ENCODE results near the gene NEMP2.

Gene NEMP2

GRCh38 chr2:190554357-190555006 is 20.0 kb upstream of the NEMP2 start:
- no peak for DNase-seq (ENCODE audit: low read depth)

DNA sequence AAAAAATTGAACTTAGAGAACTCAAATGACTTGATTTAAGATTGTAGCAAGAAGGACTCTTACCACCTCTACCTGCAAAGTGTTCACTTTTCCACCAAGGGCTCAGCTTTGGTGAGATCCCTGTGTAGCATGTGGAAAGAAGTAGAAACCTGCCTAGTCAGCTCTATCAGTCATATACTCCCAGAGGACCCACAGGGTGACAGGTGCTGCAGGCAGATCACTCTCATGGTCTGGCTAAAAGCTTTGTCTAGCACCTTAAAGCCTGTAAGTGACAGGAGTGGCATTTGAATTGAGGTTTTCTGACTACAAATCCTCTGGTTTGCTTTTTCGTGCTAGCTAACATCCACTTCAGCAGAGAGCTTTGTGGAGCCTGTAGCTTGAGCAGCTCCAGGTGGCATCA is 18.7 kb upstream of the NEMP2 start:
- no peak for DNase-seq (ENCODE audit: low read depth)

DNA sequence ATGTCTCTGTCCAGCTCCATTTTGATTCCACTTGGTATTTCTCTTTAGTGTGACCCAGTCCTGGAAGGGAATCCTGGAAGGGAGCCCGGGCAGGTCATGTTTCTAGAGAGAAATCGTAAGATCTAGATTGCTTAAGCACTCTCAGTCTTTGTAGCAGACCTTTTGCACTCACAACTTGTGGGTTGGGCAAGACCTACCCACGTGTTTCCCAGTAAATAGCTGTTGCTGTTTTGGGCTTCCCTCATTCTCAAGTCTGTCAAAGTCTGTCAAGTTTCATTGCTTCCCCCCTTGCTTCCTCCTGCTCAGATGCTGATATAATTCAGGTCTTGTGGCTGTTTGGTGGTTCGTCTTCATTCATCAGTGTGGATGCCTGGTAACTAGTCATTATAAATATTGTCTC is 17.4 kb upstream of the NEMP2 start:
- no peak for DNase-seq (ENCODE audit: low read depth)

DNA sequence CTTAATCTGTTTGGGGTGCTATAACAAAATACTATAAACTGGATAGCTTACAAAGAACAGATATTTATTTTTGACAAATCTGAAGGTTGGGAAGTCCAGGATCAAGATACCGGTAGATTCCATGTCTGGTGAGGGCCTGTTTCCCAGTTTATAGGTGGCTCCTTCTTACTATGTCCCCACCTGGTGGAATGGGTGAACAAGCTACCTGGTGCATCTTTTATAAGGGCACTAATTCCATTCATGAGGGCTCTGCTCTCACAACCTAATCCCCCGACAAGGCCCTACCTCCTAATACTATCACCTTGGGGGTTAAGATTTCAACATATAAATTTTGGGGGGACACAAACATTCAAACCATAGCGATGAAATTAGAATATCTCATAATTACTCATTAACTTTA is 15.6 kb upstream of the NEMP2 start:
- no peak for DNase-seq (ENCODE audit: low read depth)

DNA sequence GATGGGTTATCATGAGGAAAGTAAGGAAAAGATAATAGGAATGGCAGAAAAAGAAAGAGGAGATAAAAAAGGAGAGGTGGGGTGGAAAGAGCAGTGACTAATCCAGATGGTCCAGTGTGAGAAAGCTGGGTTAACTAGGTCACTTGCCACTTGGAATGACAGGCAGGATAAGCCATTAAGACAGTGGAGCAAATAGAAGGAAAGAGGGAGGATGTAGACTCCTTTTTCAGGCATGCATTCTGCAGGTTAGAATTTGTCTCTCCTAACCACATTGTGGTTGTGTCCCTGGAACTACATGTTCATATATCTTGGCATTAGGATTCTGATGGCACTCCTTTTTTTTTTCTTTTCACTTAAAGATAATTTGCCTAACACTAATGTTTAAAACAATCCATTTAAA is 13.4 kb upstream of the NEMP2 start:
- no peak for DNase-seq (ENCODE audit: low read depth)

GRCh38 chr2:190546734-190547133 is 12.2 kb upstream of the NEMP2 start:
- no peak for DNase-seq (ENCODE audit: low read depth)

GRCh38 chr2:190545555-190546385 is 11.2 kb upstream of the NEMP2 start:
- DNase-seq (ENCODE audit: low read depth) = no peak

GRCh38 chr2:190545093-190545492 is 10.6 kb upstream of the NEMP2 start:
- DNase-seq (ENCODE audit: low read depth) = no peak

GRCh38 chr2:190540048-190540447 is 5.5 kb upstream of the NEMP2 start:
- DNase-seq (ENCODE audit: low read depth) = no peak

DNA sequence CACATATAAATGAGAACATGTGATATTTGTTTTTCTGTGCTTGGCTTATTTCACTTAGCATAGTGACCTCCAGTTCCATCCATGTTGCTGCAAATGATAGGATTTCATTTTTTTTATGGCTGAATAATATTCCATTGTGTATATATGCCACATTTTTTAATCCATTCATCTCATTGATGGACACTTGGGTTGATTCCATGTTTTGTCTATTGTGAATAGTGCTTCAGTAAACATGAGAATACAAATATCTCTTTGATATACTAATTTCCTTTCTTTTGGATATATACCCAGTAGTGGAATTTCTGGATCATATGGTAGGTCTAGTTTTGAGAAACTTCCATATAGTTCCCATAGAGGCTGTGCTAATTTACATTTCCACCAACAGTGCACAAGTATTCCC is 3.7 kb upstream of the NEMP2 start:
- no peak for DNase-seq (ENCODE audit: low read depth)

DNA sequence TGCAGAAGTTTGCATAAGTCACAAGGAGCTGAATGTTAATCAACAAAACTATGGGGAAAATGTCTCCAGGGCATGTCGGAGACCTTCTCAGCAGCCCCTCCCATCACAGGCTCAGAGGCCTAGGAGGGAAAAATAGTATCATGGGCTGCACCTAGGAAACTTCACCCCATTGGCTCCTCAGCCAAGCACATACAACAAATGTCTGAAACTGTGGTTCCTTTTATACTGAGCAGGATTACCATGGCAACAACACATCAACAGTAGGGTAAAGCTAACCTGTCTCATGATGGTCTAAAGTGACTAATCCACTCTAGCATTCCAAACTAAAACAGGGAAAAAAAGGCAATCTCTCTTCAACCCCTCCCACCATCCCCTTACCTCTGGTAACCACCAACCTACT is 3.2 kb upstream of the NEMP2 start:
- no peak for DNase-seq (ENCODE audit: low read depth)

- DNase-seq (ENCODE audit: low read depth) = no peak
Measured at GRCh38 chr2:190535586-190535985, 1.1 kb upstream of the NEMP2 start.

DNA sequence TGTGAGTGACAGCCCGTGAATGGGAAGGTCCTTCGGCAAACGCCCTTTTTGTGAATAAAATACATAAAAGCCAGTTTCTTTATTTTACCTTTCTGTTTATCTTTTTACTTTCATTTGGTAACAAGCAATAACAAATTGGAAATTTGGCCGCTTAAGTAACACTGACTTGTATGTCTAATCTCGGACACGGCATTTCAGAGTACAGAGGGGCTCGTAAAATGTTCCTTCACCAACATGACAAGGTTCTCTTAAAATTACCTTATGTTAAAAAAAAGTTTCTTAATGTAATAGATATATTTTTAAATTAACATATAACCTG is 558 bp upstream of the NEMP2 start:
- DNase-seq (ENCODE audit: low read depth) = no peak

DNA sequence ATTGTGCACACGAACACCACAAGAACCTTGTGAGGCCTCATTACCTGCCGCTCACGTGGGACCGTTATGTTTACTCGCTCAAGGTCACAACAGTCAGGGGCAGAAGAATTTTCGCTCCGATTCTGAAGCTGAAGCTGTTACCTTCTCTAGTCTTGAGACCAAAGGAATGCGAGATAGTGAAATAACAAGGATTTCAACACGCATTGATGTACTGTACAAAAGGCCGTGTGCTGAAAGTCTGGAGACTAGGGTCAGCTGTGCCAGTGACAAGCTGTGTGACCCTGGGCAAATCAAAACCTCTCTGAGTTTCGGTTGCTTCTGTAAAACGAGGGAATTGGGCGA is 583 bp downstream of the NEMP2 start:
- peak; percentile 40 for DNase-seq (ENCODE audit: low read depth)

DNA sequence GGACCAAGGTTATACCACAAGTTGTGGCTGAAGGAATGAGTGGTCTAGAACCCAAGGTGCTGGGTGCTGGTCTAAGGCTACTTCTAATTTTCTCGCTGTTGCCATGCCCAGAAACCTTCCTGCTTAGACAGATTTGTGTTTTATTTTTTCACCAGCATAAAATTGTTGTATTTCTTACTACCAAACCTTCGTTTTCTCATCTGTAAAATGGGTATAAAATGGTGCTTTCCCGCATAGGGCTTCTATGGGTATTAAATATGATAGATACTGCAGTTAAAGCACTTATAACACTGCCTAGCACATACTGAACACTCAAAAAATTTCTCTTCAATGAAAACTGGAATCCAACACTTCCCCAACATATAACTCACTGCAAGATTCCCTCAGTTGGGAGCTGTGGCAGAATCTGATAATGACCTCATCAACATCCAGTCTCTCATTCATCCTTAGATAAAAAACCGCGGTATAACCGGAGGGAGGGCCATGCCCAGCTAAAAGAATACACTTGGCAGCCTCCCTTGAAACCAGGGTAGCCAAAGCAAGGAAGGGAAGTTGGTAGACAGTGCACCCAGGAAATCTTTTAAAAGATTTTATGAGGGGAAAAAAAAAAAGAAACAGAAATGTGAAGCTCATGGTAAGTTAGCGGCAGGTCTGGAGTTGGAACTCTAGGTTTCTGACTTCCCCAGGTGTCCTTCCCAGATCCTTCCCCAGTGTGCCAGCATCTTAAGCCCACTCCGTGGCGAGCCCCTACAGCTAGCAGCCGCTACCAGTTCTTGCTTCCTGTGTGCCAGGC is 1.2 kb downstream of the NEMP2 start:
- no peak for DNase-seq (ENCODE audit: low read depth)

DNA sequence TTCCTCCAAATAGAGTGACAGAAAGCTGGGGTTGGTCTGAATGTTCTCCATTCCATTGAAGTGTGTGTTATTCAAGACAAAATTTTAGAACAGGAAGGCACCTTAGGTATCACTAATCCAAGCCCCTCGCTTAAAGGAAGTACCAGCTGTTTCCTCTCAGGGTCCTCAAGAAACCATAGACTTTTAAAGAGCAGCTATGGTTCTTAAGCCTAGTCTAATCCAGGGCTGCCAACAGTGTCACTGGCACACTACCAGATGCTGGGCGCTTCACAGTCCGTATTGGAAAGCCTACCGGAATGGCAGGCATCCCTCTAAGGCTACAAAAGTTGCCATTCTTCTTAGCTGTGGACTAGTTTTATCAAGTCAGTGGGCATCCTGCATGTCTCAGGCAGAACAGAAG is 1.9 kb downstream of the NEMP2 start:
- no peak for DNase-seq (ENCODE audit: low read depth)

- DNase-seq (ENCODE audit: low read depth) = no peak
Measured at GRCh38 chr2:190530248-190530900, 4.1 kb downstream of the NEMP2 start.

DNA sequence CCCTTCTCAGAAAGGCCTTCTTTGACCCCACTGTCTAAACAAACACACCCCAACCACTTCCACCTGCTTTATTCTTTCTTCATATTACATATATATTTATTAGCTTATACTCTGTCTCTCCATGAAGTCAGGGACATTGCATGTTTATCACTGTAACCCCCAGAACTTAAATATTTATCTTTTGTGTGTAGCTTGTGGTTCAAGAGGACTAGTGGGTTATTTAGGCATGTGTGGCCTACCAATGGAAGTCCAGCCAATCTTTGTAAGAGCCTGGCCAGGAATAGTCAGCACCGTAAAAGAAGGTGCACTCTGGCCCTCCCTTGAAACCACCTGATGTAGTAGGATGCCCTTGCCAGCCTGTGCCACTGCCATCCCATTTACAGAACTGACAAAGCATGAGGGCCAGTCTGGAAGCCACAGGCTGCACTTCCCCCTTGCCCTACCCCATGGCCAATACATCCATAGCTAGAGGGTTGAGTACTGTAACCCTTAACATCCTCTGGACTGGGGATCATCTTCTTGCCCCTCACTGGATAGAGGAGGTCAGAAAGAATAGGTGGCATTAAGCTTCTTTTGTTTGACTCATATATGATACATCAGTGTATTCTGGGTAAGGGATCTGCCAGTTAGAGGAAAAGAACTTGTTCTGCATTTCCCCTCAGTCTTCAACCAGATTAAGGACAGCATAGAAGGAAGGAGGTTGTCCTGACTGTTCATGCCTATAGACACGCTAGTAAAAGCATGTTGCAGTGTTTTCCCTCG is 4.9 kb downstream of the NEMP2 start:
- no peak for DNase-seq (ENCODE audit: low read depth)

DNA sequence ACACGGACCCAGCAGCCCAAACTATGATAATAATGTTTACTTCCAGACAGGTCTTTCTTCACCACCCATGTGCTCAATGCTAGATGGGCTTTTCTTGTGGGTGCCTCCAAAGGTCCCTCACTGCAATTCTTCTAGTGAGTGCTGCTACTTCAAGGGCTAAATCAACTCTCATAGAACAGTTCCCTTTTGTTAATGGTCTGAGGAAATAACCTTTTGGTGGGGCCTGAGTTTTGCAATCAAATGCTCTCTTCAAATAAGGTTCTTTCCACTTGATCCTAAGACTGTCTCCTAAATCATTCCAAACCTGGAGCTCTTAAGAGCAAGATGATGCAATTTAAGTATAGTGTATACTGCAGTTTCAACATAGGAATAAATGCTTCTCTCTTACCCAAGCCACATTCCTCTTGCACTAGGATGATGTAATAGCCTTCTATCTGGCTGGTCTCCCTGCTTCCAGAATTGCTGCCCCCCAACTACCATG is 6.0 kb downstream of the NEMP2 start:
- DNase-seq (ENCODE audit: low read depth) = no peak

GRCh38 chr2:190527918-190528317 is 6.6 kb downstream of the NEMP2 start:
- DNase-seq (ENCODE audit: low read depth) = no peak

DNA sequence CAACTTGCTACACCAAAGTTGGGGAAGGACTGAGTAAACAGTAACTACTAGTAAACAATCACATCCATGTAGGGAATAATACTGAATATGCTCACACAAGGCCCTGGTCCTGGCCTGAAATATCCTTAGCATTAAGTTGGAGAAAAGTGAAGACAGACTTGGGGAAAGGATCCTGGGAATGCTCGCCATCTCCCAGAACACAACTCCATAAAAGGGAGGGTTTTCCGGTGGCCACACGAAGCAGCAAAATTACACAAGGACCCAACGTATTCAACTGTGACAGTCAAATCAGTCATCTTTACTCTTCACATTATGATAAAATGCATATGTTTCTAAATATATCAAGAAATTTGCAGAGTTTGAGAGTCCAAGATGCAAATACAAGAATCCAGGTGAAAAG is 7.3 kb downstream of the NEMP2 start:
- no peak for DNase-seq (ENCODE audit: low read depth)

Data from activated T-cell treated with anti-CD3 and anti-CD28 coated beads for 24 hours (primary cell).